DOHH2 (cell line): ENCODE measurements around the gene ERH.
A peak's percentile ranks its signal among the peaks of the same experiment; 100 is the strongest.

ENCODE experiments used
- H3F3A ChIP-seq: fragments of 200-600 bp; sonication (generic), shearing (Covaris generic); 2 replicates; pipeline ENCODE4 v1.6.0; 2016; ENCODE audit warnings: antibody characterized with exemption, mild to moderate bottlenecking; ENCODE audit not compliant: control insufficient read depth, insufficient read depth
- H3K27ac ChIP-seq: fragments of 200-600 bp; sonication (generic); 2 replicates; pipeline ENCODE4 v1.5.1; 2014; ENCODE audit warnings: low read depth, mild to moderate bottlenecking, low read length, moderate library complexity
- H3K27me3 ChIP-seq: fragments of 200-600 bp; sonication (generic); 2 replicates; pipeline ENCODE4 v1.6.1; 2014; ENCODE audit warnings: mild to moderate bottlenecking, low read length, mixed read lengths; ENCODE audit not compliant: control insufficient read depth
- H3K36me3 ChIP-seq: fragments of 200-600 bp; sonication (generic); 2 replicates; pipeline ENCODE4 v1.6.1; 2014; ENCODE audit warnings: mild to moderate bottlenecking, low read length, moderate library complexity, mixed read lengths; ENCODE audit not compliant: control insufficient read depth
- H3K4me1 ChIP-seq: fragments of 200-600 bp; sonication (generic); 2 replicates; pipeline ENCODE4 v1.6.1; 2014; ENCODE audit warnings: mild to moderate bottlenecking, low read length, mixed read lengths; ENCODE audit not compliant: control insufficient read depth
- H3K4me2 ChIP-seq: fragments of 200-600 bp; sonication (generic); 2 replicates; pipeline ENCODE4 v1.6.0; 2014; ENCODE audit warnings: mild to moderate bottlenecking, low read length, moderate library complexity
- H3K4me3 ChIP-seq: fragments of 200-600 bp; sonication (generic); 2 replicates; pipeline ENCODE4 v1.5.1; 2014; ENCODE audit warnings: mild to moderate bottlenecking, low read length, mixed read lengths
- H3K79me2 ChIP-seq: fragments of 200-600 bp; sonication (generic); 2 replicates; pipeline ENCODE4 v1.6.1; 2014; ENCODE audit warnings: mild to moderate bottlenecking, low read length, mixed read lengths; ENCODE audit not compliant: control insufficient read depth
- H3K9me2 ChIP-seq: fragments of 200-600 bp; sonication (generic); replicated peaks from 2 replicates; pipeline ENCODE4 v1.6.1; 2014; ENCODE audit warnings: mild to moderate bottlenecking, low read length, mixed read lengths; ENCODE audit not compliant: control insufficient read depth
- H3K9me3 ChIP-seq: fragments of 200-600 bp; sonication (generic); 2 replicates; pipeline ENCODE4 v1.6.1; 2014; ENCODE audit warnings: antibody characterized with exemption, low read length, mixed read lengths; ENCODE audit not compliant: control insufficient read depth, insufficient read depth
- H4K20me1 ChIP-seq: fragments of 200-600 bp; sonication (generic); 2 replicates; pipeline ENCODE4 v1.6.0; 2014; ENCODE audit warnings: low read depth, mild to moderate bottlenecking, antibody characterized with exemption, low read length, moderate library complexity; ENCODE audit not compliant: control insufficient read depth, insufficient read depth
- EZH2phosphoT487 ChIP-seq: fragments of 200-600 bp; sonication (generic); IDR thresholded peaks from 2 replicates; pipeline ENCODE4 v1.6.1; 2017; ENCODE audit warnings: borderline replicate concordance, mild to moderate bottlenecking, antibody characterized with exemption, low read length, moderate library complexity, mixed read lengths
- TF ChIP-seq, protein P1 (sequence below): fragments of 200-600 bp; sonication (generic); IDR thresholded peaks from one replicate; pipeline ENCODE4 v1.5.1; 2014; ENCODE audit warnings: antibody characterized with exemption, mild to moderate bottlenecking, low read depth, low read length; ENCODE audit not compliant: poor library complexity, severe bottlenecking

The ERH gene

DNA sequence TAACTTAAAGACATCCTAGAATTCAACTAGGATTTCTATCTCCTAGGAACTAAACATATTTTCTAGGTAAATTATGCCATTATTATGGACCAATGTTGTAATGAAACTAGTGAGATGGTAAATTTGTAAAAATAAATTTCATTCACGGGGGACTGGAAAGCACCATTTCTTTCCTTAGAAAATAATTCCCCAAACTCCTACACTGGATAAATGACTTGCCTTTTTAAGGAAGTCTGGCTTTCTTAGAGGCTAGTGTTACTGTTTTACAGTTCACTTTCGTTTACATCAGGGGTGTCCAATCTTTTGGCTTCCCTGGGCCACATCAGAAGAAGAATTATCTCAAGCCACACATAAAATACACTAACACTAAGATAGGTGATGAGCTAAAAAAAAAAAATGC, 3.7 kb upstream of the ERH start:
- Histone ChIP-seq H3K4me2 (peak overlapping the region; percentile 88), H4K20me1 (peaks cover 9% of the 10 kb centered on the region; the same call in 1 of the 2 replicates)

DNA sequence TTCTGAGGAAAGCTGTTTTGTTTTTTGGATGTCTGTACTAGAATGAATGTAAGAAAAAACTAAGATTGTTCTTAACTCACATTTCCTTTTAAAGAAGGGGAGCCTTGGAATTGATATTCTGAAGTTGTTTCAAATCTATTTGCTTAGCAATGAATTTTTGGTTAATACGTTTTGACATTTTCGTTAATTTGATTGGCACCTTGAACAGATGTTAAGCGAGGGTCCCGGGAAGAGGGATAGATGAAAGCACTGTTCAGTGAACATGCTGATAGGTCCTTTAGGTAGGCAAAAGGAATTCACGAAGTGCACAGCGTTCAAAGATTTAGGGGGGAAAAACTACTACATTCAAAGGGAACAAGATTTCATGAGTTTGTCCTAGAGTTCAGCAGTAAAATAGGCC, 2.1 kb upstream of the ERH start:
- no peaks in the 10 kb centered on the region for H3K27me3 ChIP-seq
- peak overlapping the region; percentile 89 for H3K4me3 ChIP-seq
- H3K4me2 ChIP-seq, result peak overlapping the region; percentile 88

More for the DNA sequence above, 3.7 kb upstream of the ERH start:
- Histone ChIP-seq H3K4me1 (peaks cover 34% of the 10 kb centered on the region), H3K27me3 (no peaks in the 10 kb centered on the region), H3F3A (no peaks in the 10 kb centered on the region), H3K9me3 (no peaks in the 10 kb centered on the region), H3K79me2 (peaks cover 95% of the 10 kb centered on the region), H3K36me3 (peaks cover 18% of the 10 kb centered on the region), H3K4me3 (peak overlapping the region; percentile 89), H3K27ac (no peak overlapping the region), H3K9me2 (no peaks in the 10 kb centered on the region)
- no peak for TF ChIP-seq EZH2phosphoT487
- TF ChIP-seq, protein P1, sequence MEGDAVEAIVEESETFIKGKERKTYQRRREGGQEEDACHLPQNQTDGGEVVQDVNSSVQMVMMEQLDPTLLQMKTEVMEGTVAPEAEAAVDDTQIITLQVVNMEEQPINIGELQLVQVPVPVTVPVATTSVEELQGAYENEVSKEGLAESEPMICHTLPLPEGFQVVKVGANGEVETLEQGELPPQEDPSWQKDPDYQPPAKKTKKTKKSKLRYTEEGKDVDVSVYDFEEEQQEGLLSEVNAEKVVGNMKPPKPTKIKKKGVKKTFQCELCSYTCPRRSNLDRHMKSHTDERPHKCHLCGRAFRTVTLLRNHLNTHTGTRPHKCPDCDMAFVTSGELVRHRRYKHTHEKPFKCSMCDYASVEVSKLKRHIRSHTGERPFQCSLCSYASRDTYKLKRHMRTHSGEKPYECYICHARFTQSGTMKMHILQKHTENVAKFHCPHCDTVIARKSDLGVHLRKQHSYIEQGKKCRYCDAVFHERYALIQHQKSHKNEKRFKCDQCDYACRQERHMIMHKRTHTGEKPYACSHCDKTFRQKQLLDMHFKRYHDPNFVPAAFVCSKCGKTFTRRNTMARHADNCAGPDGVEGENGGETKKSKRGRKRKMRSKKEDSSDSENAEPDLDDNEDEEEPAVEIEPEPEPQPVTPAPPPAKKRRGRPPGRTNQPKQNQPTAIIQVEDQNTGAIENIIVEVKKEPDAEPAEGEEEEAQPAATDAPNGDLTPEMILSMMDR, result no peak

DNA sequence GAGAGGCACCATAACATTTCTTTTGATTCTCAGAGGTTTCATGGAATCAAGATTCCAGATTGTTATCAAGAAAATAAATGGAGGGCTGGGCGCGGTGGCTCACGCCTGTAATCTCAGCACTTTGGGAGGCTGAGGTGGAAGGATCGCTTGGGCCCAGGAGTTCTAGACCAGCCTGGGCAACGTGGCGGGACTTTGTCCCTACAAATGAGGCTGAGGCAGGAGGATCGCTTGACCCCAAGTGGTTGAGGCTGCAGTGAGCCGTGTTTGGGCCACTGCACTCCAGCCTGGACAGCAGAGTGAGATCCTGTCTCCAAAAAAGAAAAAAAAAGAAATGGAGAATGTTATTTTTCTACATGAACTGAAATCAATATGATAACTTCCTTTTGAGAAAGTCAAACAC, 1.7 kb upstream of the ERH start:
- Histone ChIP-seq H4K20me1 (peaks cover 21% of the 10 kb centered on the region; the same call in 1 of the 2 replicates), H3K9me2 (no peaks in the 10 kb centered on the region), H3K27me3 (no peaks in the 10 kb centered on the region), H3K4me1 (peaks cover 54% of the 10 kb centered on the region), H3K36me3 (peaks cover 39% of the 10 kb centered on the region), H3K9me3 (no peaks in the 10 kb centered on the region), H3K27ac (no peak overlapping the region), H3K4me3 (peak overlapping the region; percentile 89), H3K4me2 (peak overlapping the region; percentile 88), H3K79me2 (peaks cover 97% of the 10 kb centered on the region), H3F3A (no peaks in the 10 kb centered on the region)
- TF ChIP-seq EZH2phosphoT487, result no peak

More for the DNA sequence above, 2.1 kb upstream of the ERH start:
- no peak overlapping the region for H3K27ac ChIP-seq
- H3K9me2 ChIP-seq, result no peaks in the 10 kb centered on the region
- no peaks in the 10 kb centered on the region for H3F3A ChIP-seq
- no peak for TF ChIP-seq EZH2phosphoT487
- TF ChIP-seq, protein P1, result no peak
- no peaks in the 10 kb centered on the region for H3K9me3 ChIP-seq
- peaks cover 97% of the 10 kb centered on the region for H3K79me2 ChIP-seq
- peaks cover 35% of the 10 kb centered on the region for H3K36me3 ChIP-seq
- H3K4me1 ChIP-seq, result peaks cover 51% of the 10 kb centered on the region
- peaks cover 21% of the 10 kb centered on the region; the same call in 1 of the 2 replicates for H4K20me1 ChIP-seq

DNA sequence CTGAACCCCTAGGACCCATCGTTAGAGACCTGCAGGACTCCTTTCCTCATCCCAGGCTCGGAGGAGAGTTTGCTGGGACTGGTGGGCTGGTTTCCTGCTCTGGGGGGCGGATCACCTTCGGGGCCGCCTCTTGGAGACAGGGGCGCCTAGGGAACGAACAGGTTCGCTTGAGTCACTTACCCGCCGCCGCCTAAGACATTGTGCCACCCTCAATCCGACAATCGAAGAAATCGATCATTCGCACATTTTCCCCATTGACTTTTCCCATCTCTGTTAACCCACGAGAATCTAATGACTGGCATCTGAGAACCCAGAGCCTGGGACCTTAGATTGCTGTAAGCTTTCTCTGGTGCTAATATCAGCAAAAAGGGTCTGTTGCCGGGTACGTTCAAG, 715 bp upstream of the ERH start:
- H3K4me2 ChIP-seq, result peak overlapping the region; percentile 88
- no peaks in the 10 kb centered on the region for H3F3A ChIP-seq
- peak overlapping the region; percentile 74 for H3K27ac ChIP-seq
- TF ChIP-seq, protein P1, result no peak
- TF ChIP-seq EZH2phosphoT487, result no peak
- H3K36me3 ChIP-seq, result peaks cover 48% of the 10 kb centered on the region
- peaks cover 21% of the 10 kb centered on the region; the same call in 1 of the 2 replicates for H4K20me1 ChIP-seq
- peaks cover 97% of the 10 kb centered on the region for H3K79me2 ChIP-seq
- no peaks in the 10 kb centered on the region for H3K9me3 ChIP-seq
- peak overlapping the region; percentile 89 for H3K4me3 ChIP-seq
- H3K27me3 ChIP-seq, result no peaks in the 10 kb centered on the region
- no peaks in the 10 kb centered on the region for H3K9me2 ChIP-seq
- peaks cover 62% of the 10 kb centered on the region for H3K4me1 ChIP-seq
